ENCODE results near the gene PCGF1. TPM values are rescaled to one million over a fixed set of nuclear protein-coding genes. Genes with fewer than 3 reads are reported as not detected.

The PCGF1 gene
- total and polyA plus RNA-seq, 2 of the 13 experiments (the other 11 are each of a cell fraction or from before 2014, with no cell fraction given): 20.4 to 22.6 TPM

DNA sequence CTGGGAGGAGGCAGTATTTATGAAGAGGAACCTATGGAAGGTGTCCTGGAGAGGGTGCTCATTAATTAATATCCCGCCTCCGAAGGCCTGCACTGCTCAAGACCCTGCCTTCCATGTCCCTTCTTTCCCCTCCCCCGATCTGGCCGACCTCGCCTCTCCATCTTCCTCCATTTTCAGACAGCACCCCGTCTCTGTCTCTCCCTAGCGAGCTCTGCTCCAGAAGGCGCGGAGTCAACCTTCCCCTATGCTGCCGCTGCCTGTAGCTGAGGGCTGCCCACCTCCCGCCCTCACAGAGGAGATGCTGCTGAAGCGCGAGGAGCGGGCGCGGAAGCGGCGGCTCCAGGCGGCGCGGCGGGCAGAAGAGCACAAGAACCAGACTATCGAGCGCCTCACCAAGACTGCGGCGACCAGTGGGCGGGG is 50.4 kb downstream of the PCGF1 start (continued):
- TF ChIP-seq, protein P1, sequence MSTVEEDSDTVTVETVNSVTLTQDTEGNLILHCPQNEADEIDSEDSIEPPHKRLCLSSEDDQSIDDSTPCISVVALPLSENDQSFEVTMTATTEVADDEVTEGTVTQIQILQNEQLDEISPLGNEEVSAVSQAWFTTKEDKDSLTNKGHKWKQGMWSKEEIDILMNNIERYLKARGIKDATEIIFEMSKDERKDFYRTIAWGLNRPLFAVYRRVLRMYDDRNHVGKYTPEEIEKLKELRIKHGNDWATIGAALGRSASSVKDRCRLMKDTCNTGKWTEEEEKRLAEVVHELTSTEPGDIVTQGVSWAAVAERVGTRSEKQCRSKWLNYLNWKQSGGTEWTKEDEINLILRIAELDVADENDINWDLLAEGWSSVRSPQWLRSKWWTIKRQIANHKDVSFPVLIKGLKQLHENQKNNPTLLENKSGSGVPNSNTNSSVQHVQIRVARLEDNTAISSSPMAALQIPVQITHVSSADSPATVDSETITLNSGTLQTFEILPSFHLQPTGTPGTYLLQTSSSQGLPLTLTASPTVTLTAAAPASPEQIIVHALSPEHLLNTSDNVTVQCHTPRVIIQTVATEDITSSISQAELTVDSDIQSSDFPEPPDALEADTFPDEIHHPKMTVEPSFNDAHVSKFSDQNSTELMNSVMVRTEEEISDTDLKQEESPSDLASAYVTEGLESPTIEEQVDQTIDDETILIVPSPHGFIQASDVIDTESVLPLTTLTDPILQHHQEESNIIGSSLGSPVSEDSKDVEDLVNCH (CRISPR knock-in tag; IDR thresholded peaks at IDR 0.05): no peak
- TF ChIP-seq PCBP2 (optimal IDR thresholded peaks at IDR 0.05; ENCODE audit: low read depth, low read length, poor library complexity, severe bottlenecking) (no peak), ZNF564 (CRISPR knock-in tag; IDR thresholded peaks at IDR 0.05) (no peak), MTF1 (CRISPR knock-in tag; IDR thresholded peaks at IDR 0.05) (no peak), KMT2B (CRISPR knock-in tag; IDR thresholded peaks at IDR 0.05) (no peak; the same call in 1 of the 2 replicates), ZFP82 (CRISPR knock-in tag; IDR thresholded peaks at IDR 0.05; ENCODE audit: borderline replicate concordance) (0 out of 2 replicates have a peak, but pooled peaks have one; percentile 31), GABPB1 (CRISPR knock-in tag; IDR thresholded peaks at IDR 0.05) (no peak), MATR3 (CRISPR knock-in tag; IDR thresholded peaks at IDR 0.05) (no peak), NKX3-1 (CRISPR knock-in tag; IDR thresholded peaks at IDR 0.05) (no peak), TEAD2 (CRISPR knock-in tag; IDR thresholded peaks at IDR 0.05) (no peak), NR2F1 (CRISPR knock-in tag; IDR thresholded peaks at IDR 0.05) (0 out of 4 replicates have a peak, but pooled peaks of 1 of the 2 experiments have one; percentile 4), ZMAT3 (CRISPR knock-in tag; conservative IDR thresholded peaks at IDR 0.05) (no peak), THAP11 (CRISPR knock-in tag; IDR thresholded peaks at IDR 0.05) (peak; percentile 38; the same call in 1 of the 2 replicates), FOSL1 (CRISPR knock-in tag; IDR thresholded peaks at IDR 0.05; ENCODE audit: borderline replicate concordance) (no peak), ZNF333 (CRISPR knock-in tag; IDR thresholded peaks at IDR 0.05; ENCODE audit: borderline replicate concordance) (no peak), ZNF260 (CRISPR knock-in tag; IDR thresholded peaks at IDR 0.05; ENCODE audit: borderline replicate concordance, low read depth) (no peak), ZNF124 (CRISPR knock-in tag; IDR thresholded peaks at IDR 0.05) (no peak)
- TF ChIP-seq, protein P2, sequence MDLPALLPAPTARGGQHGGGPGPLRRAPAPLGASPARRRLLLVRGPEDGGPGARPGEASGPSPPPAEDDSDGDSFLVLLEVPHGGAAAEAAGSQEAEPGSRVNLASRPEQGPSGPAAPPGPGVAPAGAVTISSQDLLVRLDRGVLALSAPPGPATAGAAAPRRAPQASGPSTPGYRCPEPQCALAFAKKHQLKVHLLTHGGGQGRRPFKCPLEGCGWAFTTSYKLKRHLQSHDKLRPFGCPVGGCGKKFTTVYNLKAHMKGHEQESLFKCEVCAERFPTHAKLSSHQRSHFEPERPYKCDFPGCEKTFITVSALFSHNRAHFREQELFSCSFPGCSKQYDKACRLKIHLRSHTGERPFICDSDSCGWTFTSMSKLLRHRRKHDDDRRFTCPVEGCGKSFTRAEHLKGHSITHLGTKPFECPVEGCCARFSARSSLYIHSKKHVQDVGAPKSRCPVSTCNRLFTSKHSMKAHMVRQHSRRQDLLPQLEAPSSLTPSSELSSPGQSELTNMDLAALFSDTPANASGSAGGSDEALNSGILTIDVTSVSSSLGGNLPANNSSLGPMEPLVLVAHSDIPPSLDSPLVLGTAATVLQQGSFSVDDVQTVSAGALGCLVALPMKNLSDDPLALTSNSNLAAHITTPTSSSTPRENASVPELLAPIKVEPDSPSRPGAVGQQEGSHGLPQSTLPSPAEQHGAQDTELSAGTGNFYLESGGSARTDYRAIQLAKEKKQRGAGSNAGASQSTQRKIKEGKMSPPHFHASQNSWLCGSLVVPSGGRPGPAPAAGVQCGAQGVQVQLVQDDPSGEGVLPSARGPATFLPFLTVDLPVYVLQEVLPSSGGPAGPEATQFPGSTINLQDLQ (CRISPR knock-in tag; IDR thresholded peaks at IDR 0.05): peak; percentile 53; the same call in 1 of the 2 replicates
- TF ChIP-seq, protein P3, sequence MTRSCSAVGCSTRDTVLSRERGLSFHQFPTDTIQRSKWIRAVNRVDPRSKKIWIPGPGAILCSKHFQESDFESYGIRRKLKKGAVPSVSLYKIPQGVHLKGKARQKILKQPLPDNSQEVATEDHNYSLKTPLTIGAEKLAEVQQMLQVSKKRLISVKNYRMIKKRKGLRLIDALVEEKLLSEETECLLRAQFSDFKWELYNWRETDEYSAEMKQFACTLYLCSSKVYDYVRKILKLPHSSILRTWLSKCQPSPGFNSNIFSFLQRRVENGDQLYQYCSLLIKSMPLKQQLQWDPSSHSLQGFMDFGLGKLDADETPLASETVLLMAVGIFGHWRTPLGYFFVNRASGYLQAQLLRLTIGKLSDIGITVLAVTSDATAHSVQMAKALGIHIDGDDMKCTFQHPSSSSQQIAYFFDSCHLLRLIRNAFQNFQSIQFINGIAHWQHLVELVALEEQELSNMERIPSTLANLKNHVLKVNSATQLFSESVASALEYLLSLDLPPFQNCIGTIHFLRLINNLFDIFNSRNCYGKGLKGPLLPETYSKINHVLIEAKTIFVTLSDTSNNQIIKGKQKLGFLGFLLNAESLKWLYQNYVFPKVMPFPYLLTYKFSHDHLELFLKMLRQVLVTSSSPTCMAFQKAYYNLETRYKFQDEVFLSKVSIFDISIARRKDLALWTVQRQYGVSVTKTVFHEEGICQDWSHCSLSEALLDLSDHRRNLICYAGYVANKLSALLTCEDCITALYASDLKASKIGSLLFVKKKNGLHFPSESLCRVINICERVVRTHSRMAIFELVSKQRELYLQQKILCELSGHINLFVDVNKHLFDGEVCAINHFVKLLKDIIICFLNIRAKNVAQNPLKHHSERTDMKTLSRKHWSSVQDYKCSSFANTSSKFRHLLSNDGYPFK (CRISPR knock-in tag; IDR thresholded peaks at IDR 0.05; ENCODE audit: borderline replicate concordance): no peak
- TF ChIP-seq, protein P4, sequence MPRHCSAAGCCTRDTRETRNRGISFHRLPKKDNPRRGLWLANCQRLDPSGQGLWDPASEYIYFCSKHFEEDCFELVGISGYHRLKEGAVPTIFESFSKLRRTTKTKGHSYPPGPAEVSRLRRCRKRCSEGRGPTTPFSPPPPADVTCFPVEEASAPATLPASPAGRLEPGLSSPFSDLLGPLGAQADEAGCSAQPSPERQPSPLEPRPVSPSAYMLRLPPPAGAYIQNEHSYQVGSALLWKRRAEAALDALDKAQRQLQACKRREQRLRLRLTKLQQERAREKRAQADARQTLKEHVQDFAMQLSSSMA (CRISPR knock-in tag; IDR thresholded peaks at IDR 0.05): no peak
- TF ChIP-seq, protein P5, sequence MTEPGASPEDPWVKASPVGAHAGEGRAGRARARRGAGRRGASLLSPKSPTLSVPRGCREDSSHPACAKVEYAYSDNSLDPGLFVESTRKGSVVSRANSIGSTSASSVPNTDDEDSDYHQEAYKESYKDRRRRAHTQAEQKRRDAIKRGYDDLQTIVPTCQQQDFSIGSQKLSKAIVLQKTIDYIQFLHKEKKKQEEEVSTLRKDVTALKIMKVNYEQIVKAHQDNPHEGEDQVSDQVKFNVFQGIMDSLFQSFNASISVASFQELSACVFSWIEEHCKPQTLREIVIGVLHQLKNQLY (CRISPR knock-in tag; IDR thresholded peaks at IDR 0.05): no peak
